NCI-H128 (cell line): ENCODE results near the gene VWA5B2.
"Not testable (repeated sequence)": the region's sequence is repeated elsewhere in the genome, so short reads cannot be mapped to it uniquely, and the experiment has no call there.

Source experiments
- DNase-seq: peaks from one replicate; lab custom pipeline; 2025; ENCODE audit not compliant: unreplicated experiment; lab: John Stamatoyannopoulos, UW

Gene VWA5B2

DNA sequence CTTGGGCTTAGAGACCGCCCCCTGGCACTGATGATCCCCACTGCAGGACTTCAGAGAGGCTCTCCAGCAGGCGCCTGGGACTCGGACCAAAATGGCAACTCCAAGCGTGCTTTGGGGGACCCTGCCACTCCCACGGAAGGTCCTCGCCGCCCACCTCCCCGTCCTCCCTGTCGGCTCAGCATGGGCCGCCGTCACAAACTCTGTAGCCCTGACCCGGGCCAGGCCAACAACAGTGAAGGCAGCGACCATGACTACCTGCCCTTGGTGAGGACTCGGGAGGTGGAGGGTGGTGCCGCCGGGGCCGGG lies 11.7 kb downstream of the VWA5B2 start:
- no peak for DNase-seq

DNA sequence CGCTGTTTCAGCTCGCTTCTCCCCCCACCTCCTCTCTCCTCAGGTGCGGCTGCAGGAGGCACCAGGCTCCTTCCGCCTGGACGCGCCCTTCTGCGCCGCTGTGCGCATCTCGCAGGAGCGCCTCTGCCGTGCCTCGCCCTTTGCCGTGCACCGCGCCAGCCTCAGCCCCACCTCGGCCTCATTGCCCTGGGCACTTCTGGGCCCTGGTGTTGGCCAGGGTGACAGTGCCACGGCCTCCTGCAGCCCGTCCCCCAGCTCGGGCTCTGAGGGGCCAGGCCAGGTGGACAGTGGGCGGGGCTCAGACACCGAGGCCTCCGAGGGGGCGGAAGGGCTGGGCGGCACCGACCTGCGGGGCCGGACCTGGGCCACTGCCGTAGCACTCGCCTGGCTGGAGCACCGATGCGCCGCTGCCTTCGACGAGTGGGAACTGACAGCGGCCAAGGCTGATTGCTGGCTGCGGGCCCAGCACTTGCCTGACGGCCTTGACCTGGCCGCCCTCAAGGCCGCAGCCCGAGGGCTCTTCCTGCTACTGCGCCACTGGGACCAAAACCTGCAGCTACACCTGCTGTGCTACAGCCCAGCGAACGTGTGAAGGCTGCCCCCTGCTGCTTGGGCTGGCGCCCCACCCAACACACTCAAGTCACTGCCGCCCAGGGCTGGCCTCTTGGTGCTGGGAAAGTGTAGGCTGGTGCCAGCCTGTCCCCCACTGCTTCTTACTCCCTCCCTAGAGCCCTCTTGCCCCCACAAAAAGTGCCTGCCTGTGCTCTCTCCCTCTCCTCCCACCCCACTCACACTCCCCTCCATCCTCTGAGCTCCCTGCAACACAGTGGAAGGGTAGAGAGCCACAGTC lies 12.3 kb downstream of the VWA5B2 start:
- no peak for DNase-seq

- DNase-seq: no peak
Observed at GRCh38 chr3:184242297-184242685, 12.9 kb downstream of the VWA5B2 start.

DNA sequence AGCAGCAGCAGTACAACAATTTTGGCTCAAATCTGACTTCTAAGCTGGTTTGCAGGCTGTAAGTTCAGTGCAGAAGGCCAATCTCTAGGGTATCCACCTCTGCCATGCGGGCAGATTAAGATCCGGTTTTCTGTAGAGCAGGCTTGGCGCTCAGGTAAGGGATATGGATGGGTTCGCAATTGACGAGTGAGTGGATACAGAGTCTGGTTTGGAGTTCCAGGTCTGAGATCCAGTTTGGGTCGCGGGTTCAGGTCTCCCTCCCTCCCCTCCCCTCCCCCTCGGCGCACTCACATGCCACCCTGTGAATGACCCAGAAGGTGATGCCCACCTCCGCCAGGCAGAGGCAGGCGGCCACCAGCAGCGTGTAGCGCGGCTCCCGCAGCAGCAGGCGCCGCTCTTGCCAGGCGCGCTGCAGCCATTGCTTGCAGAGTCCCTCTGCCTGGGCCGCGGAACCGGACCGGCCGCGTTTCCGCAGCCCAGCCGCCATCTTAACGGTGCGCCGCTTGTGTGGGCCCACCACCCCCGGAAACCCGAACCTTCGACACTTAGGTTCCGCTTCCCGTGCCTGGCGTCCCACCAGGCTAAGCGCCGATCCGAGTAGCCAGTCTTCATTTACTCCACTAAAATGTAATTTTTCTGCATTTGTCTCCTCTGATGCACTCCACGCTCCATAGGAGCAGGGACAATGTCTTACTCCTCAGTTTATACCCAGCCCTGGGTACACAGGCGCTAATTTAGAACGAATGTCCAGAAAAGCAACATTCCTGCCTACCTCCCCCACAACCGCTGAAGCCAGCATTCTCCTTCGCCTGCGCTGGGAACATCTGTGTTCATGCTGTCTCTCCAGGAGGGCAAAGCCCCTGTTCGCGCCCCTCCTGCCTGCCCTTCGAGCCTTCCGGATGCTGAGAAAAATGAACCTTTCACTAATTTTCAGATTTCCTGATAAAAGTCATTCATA lies 19.3 kb downstream of the VWA5B2 start, which contains the start of gene ALG3:
Gene ALG3 (minus strand): TSS at position 509 of the 958 bp plus-strand sequence. CDS start 22 bp downstream, at position 487.
- peak; percentile 70 for DNase-seq

GRCh38 chr3:184249412-184250166 lies 20.2 kb downstream of the VWA5B2 start, which contains the start of gene EEF1AKMT4:
Gene EEF1AKMT4 (plus strand): TSS chr3:184249672. CDS start chr3:184249695, 23 bp downstream.
- peak; percentile 81 for DNase-seq

- DNase-seq: peak; percentile 97
Observed at GRCh38 chr3:184250167-184250828, 20.9 kb downstream of the VWA5B2 start.

GRCh38 chr3:184255291-184256039 lies 26.1 kb downstream of the VWA5B2 start:
- DNase-seq: no peak

DNA sequence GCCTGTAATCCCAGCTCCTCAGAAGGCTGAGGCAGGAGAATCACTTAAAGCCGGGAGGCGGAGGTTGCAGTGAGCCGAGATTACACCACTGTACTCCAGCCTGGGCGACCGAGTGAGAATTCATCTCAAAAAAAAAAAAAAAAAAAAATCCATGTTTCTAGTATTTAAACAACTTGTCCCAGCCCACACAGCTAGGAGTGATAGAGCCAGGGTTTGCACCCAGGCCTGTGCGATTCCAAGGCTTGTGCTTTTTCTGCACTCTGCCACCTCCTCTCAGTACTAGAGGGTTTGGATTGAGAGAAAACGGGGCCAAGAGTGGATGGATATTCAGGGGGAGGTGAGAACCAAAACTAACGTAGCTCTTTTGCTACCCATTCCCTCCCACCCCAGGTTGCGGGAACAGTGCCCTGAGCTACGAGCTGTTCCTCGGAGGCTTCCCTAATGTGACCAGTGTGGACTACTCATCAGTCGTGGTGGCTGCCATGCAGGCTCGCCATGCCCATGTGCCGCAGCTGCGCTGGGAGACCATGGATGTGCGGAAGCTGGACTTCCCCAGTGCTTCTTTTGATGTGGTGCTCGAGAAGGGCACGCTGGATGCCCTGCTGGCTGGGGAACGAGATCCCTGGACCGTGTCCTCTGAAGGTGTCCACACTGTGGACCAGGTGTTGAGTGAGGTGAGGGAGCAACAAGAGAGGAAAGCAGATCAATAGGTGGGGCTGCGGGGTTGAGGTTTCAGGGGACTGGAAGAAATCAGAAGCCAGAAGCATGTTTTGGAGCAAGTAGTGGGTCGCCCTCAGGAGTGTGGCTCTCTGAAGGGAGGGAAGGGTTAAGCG lies 27.9 kb downstream of the VWA5B2 start:
- no peak for DNase-seq

DNA sequence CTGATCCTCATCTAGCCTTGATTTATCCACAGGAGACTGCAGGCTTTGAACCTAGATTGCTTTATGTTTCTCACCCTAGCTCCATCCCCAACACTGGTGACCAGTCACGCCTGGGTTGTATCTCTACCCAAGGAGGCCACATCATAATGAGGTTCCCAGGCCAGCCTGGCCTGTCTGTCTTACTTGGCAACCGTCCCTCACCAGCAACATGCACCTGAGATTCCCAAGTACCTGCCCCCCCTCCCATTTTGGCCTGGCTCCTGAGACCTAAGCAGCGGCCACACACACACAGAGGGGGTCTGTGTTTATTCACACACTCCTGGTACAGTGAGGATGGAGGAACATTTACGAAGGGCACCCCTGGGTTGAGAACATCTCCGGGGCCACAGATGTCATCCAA lies 29.5 kb downstream of the VWA5B2 start:
- DNase-seq: no peak

DNA sequence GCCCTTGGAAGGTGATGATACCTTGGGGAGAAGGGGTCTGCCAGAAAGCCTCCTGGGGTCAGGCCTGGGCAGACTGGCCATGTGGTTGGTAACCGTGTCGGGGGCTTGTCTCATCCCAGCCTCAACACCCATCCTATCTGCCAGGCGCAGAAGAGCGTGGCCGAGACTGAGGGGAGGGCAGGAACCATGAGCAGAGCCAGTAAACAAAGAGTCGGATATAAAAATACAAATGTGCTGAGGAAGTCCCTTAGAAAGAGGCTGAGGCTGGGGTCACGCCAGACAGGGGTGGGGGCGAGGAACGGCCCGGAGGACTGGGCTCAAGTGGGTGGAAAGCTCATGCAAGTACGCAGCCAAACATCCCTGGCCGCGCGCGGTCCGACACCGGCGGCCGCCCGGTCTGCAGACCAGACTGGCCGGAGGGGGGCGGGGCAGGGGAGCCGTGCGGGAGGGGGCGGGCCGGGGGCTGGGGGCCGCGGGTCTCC lies 30.1 kb downstream of the VWA5B2 start:
- DNase-seq: no peak

GRCh38 chr3:184259878-184260723 lies 30.7 kb downstream of the VWA5B2 start:
- DNase-seq: no peak

GRCh38 chr3:184260724-184261269 lies 31.4 kb downstream of the VWA5B2 start:
- DNase-seq: no peak

GRCh38 chr3:184261270-184261853 lies 32.0 kb downstream of the VWA5B2 start, which contains the start of gene CAMK2N2:
Gene CAMK2N2 (minus strand): TSS chr3:184261553. CDS start chr3:184261285, 268 bp downstream.
- peak; percentile 91 for DNase-seq

DNA sequence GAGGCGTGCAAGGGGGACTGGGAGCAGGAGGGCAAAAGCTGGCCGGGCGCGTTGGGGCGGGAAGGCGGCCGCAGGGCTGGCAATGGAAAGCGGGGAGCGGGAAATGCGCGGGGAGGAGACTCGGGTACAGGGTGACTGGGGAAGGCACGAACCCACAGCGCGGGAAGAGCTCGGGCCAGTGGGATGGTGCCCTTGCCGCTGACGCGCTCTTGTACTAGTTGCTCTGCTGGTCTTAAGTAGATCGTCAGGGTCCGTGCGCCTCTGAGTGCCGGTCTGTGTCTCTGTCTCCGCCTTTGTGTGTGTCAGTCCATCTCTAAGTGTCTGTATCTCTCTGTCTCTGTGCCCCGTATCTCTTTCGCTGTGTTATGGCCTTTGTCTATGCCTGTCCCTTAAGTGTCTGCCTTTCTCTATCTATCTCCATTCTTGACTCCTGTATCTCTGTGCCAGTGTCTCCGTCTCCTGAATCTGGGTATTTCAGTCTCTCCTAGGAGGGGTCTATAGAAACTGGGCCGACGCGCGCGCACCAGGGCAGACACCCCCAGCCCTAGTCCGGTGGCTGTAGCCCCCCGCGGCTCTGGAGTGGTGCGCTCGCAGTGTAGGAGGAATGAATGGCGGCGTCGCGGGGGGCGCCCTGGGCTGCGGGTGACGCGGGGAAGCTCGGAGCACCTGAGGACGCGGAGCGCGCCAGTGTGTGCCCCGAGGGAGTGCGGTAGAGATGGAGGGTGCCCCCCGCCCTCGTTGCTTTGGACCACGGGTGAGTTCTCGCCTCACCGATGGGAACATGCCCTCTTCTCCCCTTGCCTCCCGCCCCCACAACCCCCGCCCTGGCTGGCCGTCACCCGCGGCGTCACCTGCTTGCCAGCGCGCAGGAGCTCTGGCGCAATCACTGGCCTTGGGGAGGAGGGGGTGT lies 32.7 kb downstream of the VWA5B2 start:
- no peak for DNase-seq

DNA sequence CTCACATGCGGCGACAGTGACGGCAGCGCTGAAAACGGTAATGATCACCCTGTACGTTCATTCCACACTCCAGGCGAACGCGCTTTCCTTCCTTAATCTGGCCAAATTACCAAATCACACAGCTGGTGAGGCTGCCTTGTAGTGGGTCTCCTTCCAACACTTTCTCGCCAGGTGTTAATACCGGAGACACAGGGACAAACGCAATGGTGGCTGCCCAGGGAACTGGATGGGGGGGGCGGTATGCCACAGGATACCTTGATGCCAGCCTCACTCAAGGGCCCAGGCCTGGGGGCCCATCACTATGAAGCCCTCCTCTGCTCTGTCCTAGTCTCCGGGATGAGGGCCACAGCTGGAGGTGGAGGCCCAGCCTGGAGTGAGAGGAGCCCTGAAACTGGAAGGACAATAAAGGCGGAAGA lies 33.4 kb downstream of the VWA5B2 start:
- DNase-seq: no peak

GRCh38 chr3:184267249-184267648 lies 37.9 kb downstream of the VWA5B2 start:
- not testable (repeated sequence) for DNase-seq
